HUDEP-2 (cell line): ENCODE data around the gene YWHAB.

Source experiments
- DNase-seq, 76 experiments: peaks; one replicate each; lab custom pipeline; 2025; ENCODE audit not compliant: unreplicated experiment in 76 of 76; lab: John Stamatoyannopoulos, UW

The YWHAB gene

DNA sequence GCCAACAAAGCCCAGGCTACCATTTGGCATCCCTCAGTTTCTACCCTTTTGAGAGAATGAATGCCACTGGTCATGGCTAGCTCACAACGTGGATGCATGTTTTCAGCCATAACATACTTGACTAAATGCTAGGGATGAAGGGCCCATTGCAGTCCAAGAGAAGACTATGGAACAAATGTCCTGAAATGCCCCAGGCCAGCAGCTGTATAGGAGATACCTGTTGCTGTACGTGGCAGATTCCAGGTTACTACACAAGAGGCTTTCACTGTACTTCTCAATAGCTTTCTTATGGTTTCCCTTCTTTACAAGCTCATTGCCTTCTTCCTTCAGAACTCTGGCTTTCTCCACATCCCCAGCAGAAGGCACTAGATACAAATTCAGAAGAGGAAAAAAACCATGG lies 63.0 kb downstream of the YWHAB start:
- no peak for DNase-seq

DNA sequence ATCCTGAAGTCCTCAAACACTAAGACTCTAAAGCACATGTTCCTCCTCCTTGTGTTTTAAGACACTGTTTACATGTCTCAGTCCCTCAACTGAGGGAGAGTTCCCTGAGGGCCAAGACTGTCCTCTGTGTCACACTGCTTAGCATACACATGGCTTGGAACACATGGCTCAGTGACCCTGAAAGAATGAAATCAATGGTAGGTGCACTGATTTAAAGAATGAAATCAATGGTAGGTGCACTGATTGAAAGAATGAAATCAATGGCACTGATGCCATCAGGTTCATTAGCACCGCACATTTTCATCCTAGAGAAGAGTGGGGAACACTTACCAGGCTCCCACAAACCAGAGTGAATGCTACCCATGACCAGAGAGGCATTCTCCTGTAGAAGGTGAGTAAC lies 64.9 kb downstream of the YWHAB start:
- no peak for DNase-seq

DNA sequence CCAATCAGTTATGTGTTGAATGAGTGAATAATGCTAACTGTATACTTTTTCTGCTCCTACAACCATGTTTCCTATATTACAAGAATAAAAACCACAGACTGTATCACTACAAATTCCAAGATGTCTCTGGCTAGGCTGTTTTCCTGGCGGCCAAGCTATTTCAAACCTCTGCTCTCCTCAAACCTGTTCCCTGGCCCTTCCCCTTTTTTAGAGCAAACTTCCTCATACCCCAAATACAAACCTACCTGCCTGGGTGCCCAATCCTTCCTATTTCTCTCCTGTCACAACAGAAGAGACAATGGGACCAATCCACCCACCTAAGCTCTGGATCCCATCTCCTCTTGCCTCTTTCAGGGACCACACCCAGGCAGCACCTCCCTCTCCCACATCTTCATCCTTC lies 67.2 kb downstream of the YWHAB start:
- DNase-seq, result no peak

DNA sequence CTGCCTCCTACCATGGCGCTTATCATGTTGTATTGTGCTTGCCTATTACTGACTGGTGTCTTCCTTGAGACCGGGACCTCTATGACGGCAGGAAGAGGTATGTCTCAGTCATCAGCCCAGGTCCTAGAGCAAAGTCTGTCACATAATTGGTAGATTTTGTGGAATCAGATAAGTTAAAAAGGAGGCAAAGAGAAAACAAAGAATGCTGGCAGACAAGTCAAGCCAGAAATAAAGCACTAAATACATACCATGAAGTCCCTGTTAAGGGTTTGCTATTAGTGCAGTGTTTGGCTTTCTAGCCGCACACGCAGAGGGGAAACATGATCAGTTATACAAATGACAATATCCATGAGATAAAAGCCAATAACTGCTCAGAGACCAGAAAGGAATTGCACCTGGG lies 68.7 kb downstream of the YWHAB start:
- DNase-seq, result no peak

DNA sequence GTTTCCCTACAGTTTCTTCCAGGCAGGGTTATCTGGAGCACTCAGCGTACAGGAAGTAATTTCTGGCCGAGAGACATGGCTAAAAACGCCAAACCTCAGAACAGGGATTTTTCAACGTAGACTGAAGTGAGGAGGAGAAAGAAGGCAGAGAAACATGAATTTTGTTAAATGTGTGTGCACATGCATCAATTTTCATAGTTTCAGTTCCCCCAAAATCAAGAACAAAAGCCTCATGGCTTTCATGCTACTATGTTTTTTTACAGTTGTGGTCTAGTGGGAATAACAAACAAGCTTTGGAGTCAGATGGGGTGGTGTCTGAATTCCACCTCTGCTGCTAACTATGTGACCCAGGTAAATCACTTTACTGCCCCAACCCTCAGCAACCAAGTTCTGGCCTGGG lies 69.8 kb downstream of the YWHAB start:
- DNase-seq, result no peak

DNA sequence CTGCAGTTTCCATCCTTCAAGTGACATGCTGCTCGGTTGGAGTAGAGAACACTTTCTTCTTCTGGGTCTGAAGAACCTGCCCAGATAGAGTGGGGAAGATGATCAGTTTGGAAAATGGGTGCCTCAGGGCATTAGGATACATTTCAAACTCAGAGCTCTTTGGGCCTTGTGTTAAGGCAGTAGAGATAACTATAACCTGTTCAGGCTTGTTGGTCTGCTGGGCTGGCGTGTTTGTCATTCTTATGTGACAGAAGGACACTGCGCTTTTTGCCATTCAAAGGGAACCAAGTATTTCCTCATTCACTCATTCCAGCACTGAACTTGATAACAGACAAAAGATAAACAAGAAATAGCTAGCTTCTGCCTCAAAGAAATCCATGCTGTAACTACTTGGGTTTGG lies 70.9 kb downstream of the YWHAB start:
- DNase-seq, result no peak
